ENCODE results near the gene LHFPL6.

- TF ChIP-seq EP300 (IDR thresholded peaks at IDR 0.05) (no peak), POLR2A (IDR thresholded peaks at IDR 0.05; ENCODE audit: low read length) (no peak), CTCF (IDR thresholded peaks at IDR 0.05) (no peak)
These were observed 266.1 kb downstream of the LHFPL6 start for GRCh38 chr13:39336937-39337336.
